WTC11 (cell line): ENCODE data around the gene MTG1. TPM values are rescaled to one million over a fixed set of nuclear protein-coding genes. Genes with fewer than 3 reads are reported as not detected.

Source experiments
- ATAC-seq: fragments of 200-7000 bp; cut with Tn5 transposase; 2 replicates; pipeline ENCODE4 v1.10.0; 2021; ENCODE audit warnings: mild to moderate bottlenecking, moderate library complexity
- CTCF ChIA-PET: fragments of 300-600 bp; sonication (Branson Sonifier 250); formaldehyde crosslinking; loops from one replicate; lab custom pipeline; 2021; ENCODE audit warnings: antibody characterized with exemption; lab: Charles Lee
- POLR2A ChIA-PET: fragments of 350-600 bp; sonication (Branson Sonifier 250); formaldehyde crosslinking; loops from one replicate; lab custom pipeline; 2021; ENCODE audit warnings: antibody characterized with exemption; lab: Charles Lee
- DNase-seq: peaks from one replicate; pipeline ENCODE4 v3.0.0; 2021; ENCODE audit warnings: low spot score
- H3K27ac Mint-ChIP-seq: 2 replicates; pipeline ENCODE4 v1.8.0; 2021; ENCODE audit warnings: mixed read lengths
- H3K27me3 Mint-ChIP-seq: 2 replicates; pipeline ENCODE4 v1.8.0; 2021; ENCODE audit warnings: low read depth, mild to moderate bottlenecking, moderate library complexity, mixed read lengths
- H3K36me3 Mint-ChIP-seq: 2 replicates; pipeline ENCODE4 v1.8.0; 2021; ENCODE audit warnings: mixed read lengths
- H3K4me1 Mint-ChIP-seq: 2 replicates; pipeline ENCODE4 v1.8.0; 2022; ENCODE audit warnings: mixed read lengths
- H3K4me3 Mint-ChIP-seq: 2 replicates; pipeline ENCODE4 v1.8.0; 2021; ENCODE audit warnings: mild to moderate bottlenecking, moderate library complexity, mixed read lengths
- H3K9me3 Mint-ChIP-seq: 2 replicates; pipeline ENCODE4 v1.8.0; 2021; ENCODE audit warnings: mixed read lengths
- AFF4 ChIP-seq: sonication (generic); formaldehyde crosslinking; IDR thresholded peaks from 2 replicates; pipeline ENCODE4 v1.8.1; 2023; ENCODE audit warnings: mild to moderate bottlenecking, missing genetic modification reagents, borderline replicate concordance
- ARID4B ChIP-seq: sonication (generic); formaldehyde crosslinking; IDR thresholded peaks from 2 replicates; pipeline ENCODE4 v1.8.0; 2023; ENCODE audit warnings: missing genetic modification reagents, mild to moderate bottlenecking, borderline replicate concordance
- ATF2 ChIP-seq: sonication (generic); formaldehyde crosslinking; IDR thresholded peaks from 2 replicates; pipeline ENCODE4 v1.8.1; 2022; ENCODE audit warnings: low read depth, missing genetic modification reagents, borderline replicate concordance
- CBFB ChIP-seq: sonication (generic); formaldehyde crosslinking; IDR thresholded peaks from 2 replicates; pipeline ENCODE4 v1.8.1; 2022; ENCODE audit warnings: mild to moderate bottlenecking, low read depth, missing genetic modification reagents
- ELF4 ChIP-seq: sonication (generic); formaldehyde crosslinking; IDR thresholded peaks from 2 replicates; pipeline ENCODE4 v1.8.1; 2022; ENCODE audit warnings: low read depth, mild to moderate bottlenecking, moderate library complexity, missing genetic modification reagents
- GABPB1 ChIP-seq: sonication (generic); formaldehyde crosslinking; IDR thresholded peaks from 2 replicates; pipeline ENCODE4 v1.8.1; 2023; ENCODE audit warnings: mild to moderate bottlenecking, missing genetic modification reagents
- ZBTB21 ChIP-seq: sonication (generic); formaldehyde crosslinking; IDR thresholded peaks from 2 replicates; pipeline ENCODE4 v1.8.1; 2023; ENCODE audit warnings: mild to moderate bottlenecking, missing genetic modification reagents, borderline replicate concordance
- ZNF425 ChIP-seq: fragments of 250-450 bp; sonication (Bioruptor Pico); conservative IDR thresholded peaks from 2 replicates; pipeline ENCODE4 v1.9.0; 2021; ENCODE audit warnings: mild to moderate bottlenecking
- ZSCAN18 ChIP-seq: fragments of 250-450 bp; sonication (Bioruptor Pico); IDR thresholded peaks from 2 replicates; pipeline ENCODE4 v2.1.2; 2022; ENCODE audit warnings: mild to moderate bottlenecking, moderate library complexity
- total RNA-seq: library from RNA; stranded (reverse); gene quantifications from 3 replicates; pipeline ENCODE4 v1.2.3, GENCODE V29; 2021

Gene MTG1
- total RNA-seq, 1 experiment from 2014 or later, result 63.0 TPM

GRCh38 chr10:133347710-133348517 lies 46.0 kb upstream of the MTG1 start:
- no peak for TF ChIP-seq ATF2 (CRISPR knock-in tag)
- no peak for TF ChIP-seq CBFB (CRISPR knock-in tag)
- TF ChIP-seq ZNF425 (CRISPR knock-in tag), result no peak
- TF ChIP-seq ZSCAN18 (CRISPR knock-in tag), result no peak
- TF ChIP-seq AFF4 (CRISPR knock-in tag), result no peak
- no peak for TF ChIP-seq ARID4B (CRISPR knock-in tag)
- no peak for TF ChIP-seq ZBTB21 (CRISPR knock-in tag)
- peak; percentile 10; the same call in 1 of the 2 replicates for TF ChIP-seq GABPB1 (CRISPR knock-in tag)
- no peak for TF ChIP-seq ELF4 (CRISPR knock-in tag)
- CTCF ChIA-PET, result interaction anchor here (1.7 to 2.1 kb wide), 2 partner anchors 10 to 18 kb away, joined by 7 to 19 read pairs; partner anchors contain the start of gene FUOM
- no peak for ATAC-seq

More at GRCh38 chr10:133347710-133348517, 46.0 kb upstream of the MTG1 start:
- peaks cover 15% of the 10 kb centered on the region for H3K4me1 Mint-ChIP-seq
- peaks cover 17% of the 10 kb centered on the region for H3K27me3 Mint-ChIP-seq
- DNase-seq, result no peak
- no peak overlapping the region for H3K27ac Mint-ChIP-seq
- no peaks in the 10 kb centered on the region for H3K9me3 Mint-ChIP-seq
- POLR2A ChIA-PET, result interaction anchor here (0.5 to 0.7 kb wide), 3 partner anchors 32 to 68 kb away, joined by 3 to 5 read pairs (median 3); no protein-coding TSS in a partner anchor
- H3K4me3 Mint-ChIP-seq, result no peak overlapping the region
- no peaks in the 10 kb centered on the region for H3K36me3 Mint-ChIP-seq
